HepG2 (cell line): Measurements from ENCODE around the gene TEC. TPM values are rescaled to one million over a fixed set of nuclear protein-coding genes. Genes with fewer than 3 reads are reported as not detected.

ENCODE experiments used
- KDM3A ChIP-seq: IDR thresholded peaks from 2 replicates; pipeline ENCODE4 v1.6.1; 2018; ENCODE audit warnings: low read depth, missing compliant biosample characterization
- SMAD9 ChIP-seq: sonication (generic); formaldehyde crosslinking; IDR thresholded peaks from 2 replicates; pipeline ENCODE4 v1.5.1; 2020; ENCODE audit warnings: mild to moderate bottlenecking, missing genetic modification reagents
- SP5 ChIP-seq: IDR thresholded peaks from 2 replicates; pipeline ENCODE4 v1.6.1; 2016; ENCODE audit warnings: low read depth, borderline replicate concordance
- TBX3 ChIP-seq: fragments of 450-650 bp; IDR thresholded peaks from 2 replicates; pipeline ENCODE4 v1.6.1; 2017; ENCODE audit warnings: antibody characterized with exemption, mild to moderate bottlenecking, inconsistent platforms, borderline replicate concordance
- TSC22D2 ChIP-seq: sonication (generic); formaldehyde crosslinking; IDR thresholded peaks from 2 replicates; pipeline ENCODE4 v1.5.1; 2020; ENCODE audit warnings: missing genetic modification reagents, mild to moderate bottlenecking, borderline replicate concordance
- YEATS4 ChIP-seq: sonication (generic); formaldehyde crosslinking; IDR thresholded peaks from 2 replicates; pipeline ENCODE4 v1.4.0; 2020; ENCODE audit warnings: missing genetic modification reagents, borderline replicate concordance
- ZNF430 ChIP-seq: sonication (generic); formaldehyde crosslinking; IDR thresholded peaks from 2 replicates; pipeline ENCODE4 v1.9.0; 2021; ENCODE audit warnings: mild to moderate bottlenecking, missing genetic modification reagents
- ZNF441 ChIP-seq: sonication (generic); formaldehyde crosslinking; IDR thresholded peaks from 2 replicates; pipeline ENCODE4 v1.7.0; 2021; ENCODE audit warnings: missing genetic modification reagents, borderline replicate concordance
- ZNF563 ChIP-seq: sonication (generic); formaldehyde crosslinking; IDR thresholded peaks from 2 replicates; pipeline ENCODE4 v1.8.0; 2022; ENCODE audit warnings: mild to moderate bottlenecking, moderate library complexity, missing genetic modification reagents
- ZNF788 ChIP-seq: sonication (generic); formaldehyde crosslinking; IDR thresholded peaks from 2 replicates; pipeline ENCODE4 v1.5.0; 2020; ENCODE audit warnings: mild to moderate bottlenecking, missing genetic modification reagents, borderline replicate concordance
- polyA plus RNA-seq, 8 experiments: library from polyadenylated mRNA; depleted of rRNA in 3 of 8; stranded (reverse) in 7 of 8; unstranded in 1 of 8; fragments of >200 nt; fragmentation: Illumina TruSeq in 4 of 8; extraction: Trizol in 4 of 8; gene quantifications; 2 replicates each; pipeline versions ENCODE4 v1.2.1 to v1.2.3, GENCODE V29; 2011 to 2016; ENCODE audit warnings: low read depth in 4 of 8, missing spikeins in 1 of 8, mixed read lengths in 1 of 8; ENCODE audit not compliant: insufficient read depth in 1 of 8
- total RNA-seq, 5 experiments: library from RNA; depleted of rRNA; stranded (reverse); fragments of >200 nt; fragmentation: Illumina TruSeq; extraction: Trizol; gene quantifications; 2 replicates each; pipeline ENCODE4 v1.2.3, GENCODE V29; 2016; ENCODE audit warnings: low read depth in 1 of 5
- TF ChIP-seq, protein P1 (sequence below): sonication (generic); formaldehyde crosslinking; IDR thresholded peaks from 2 replicates; pipeline ENCODE4 v1.4.0; 2020; ENCODE audit warnings: missing genetic modification reagents
- TF ChIP-seq, protein P2 (sequence below): sonication (generic); formaldehyde crosslinking; IDR thresholded peaks from 2 replicates; pipeline ENCODE4 v1.8.1; 2023; ENCODE audit warnings: mild to moderate bottlenecking, moderate library complexity, missing genetic modification reagents
- TF ChIP-seq, protein P3 (sequence below): sonication (generic); formaldehyde crosslinking; IDR thresholded peaks from 2 replicates; pipeline ENCODE4 v1.5.0; 2020; ENCODE audit warnings: mild to moderate bottlenecking, missing genetic modification reagents
- TF ChIP-seq, protein P4 (sequence below): sonication (generic); formaldehyde crosslinking; IDR thresholded peaks from 2 replicates; pipeline ENCODE4 v1.5.0; 2020; ENCODE audit warnings: mild to moderate bottlenecking, missing genetic modification reagents

The TEC gene
- total and polyA plus RNA-seq, 2 of the 13 experiments (the other 11 are each of a cell fraction or from before 2014, with no cell fraction given) = 0.05 to 0.20 TPM

DNA sequence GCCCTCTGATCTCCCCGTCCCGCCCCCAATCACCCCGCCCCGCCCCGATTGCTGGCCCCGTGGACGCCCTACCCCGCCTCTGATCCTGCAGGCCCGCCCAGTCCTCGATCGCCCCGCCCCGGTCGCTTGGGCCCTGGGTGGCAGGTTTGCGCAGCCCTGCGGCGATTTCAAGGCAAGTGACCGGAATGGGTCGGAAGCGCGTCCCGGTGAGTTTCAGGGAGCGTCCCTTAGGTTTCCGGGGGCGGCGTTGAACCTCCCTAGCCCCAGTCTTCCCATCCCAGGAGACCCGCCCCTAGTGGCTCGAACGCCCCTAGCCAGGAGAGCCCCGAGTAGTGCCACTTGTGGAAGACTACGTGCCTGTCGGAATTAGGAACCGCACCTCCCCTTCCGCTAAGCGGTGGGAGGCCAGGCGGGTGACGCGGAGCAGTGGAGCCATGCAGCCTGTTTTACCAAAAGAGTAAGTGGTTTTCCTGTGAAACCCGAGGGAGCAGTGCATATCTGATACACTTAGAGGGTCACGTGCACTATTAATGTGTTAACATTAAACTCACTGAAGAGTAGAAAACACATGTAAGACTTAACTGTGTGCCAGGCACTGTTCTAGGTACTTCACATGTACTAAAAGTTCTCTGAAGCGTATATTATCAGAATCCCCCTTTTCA, 354 bp upstream of the TEC start (continued):
- TF ChIP-seq, protein P1, sequence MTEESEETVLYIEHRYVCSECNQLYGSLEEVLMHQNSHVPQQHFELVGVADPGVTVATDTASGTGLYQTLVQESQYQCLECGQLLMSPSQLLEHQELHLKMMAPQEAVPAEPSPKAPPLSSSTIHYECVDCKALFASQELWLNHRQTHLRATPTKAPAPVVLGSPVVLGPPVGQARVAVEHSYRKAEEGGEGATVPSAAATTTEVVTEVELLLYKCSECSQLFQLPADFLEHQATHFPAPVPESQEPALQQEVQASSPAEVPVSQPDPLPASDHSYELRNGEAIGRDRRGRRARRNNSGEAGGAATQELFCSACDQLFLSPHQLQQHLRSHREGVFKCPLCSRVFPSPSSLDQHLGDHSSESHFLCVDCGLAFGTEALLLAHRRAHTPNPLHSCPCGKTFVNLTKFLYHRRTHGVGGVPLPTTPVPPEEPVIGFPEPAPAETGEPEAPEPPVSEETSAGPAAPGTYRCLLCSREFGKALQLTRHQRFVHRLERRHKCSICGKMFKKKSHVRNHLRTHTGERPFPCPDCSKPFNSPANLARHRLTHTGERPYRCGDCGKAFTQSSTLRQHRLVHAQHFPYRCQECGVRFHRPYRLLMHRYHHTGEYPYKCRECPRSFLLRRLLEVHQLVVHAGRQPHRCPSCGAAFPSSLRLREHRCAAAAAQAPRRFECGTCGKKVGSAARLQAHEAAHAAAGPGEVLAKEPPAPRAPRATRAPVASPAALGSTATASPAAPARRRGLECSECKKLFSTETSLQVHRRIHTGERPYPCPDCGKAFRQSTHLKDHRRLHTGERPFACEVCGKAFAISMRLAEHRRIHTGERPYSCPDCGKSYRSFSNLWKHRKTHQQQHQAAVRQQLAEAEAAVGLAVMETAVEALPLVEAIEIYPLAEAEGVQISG (CRISPR knock-in tag) = peak; percentile 22; the same call in 1 of the 2 replicates
- TF ChIP-seq YEATS4 (peak; percentile 45; the same call in 1 of the 2 replicates), TBX3 (no peak), ZNF441 (CRISPR knock-in tag) (0 out of 2 replicates have a peak, but pooled peaks have one; percentile 17), ZNF563 (no peak), SP5 (CRISPR knock-in tag) (peak; percentile 69; the same call in 1 of the 2 replicates), SMAD9 (no peak), KDM3A (CRISPR knock-in tag) (no peak), ZNF430 (CRISPR knock-in tag) (no peak), ZNF788 (CRISPR knock-in tag) (no peak), TSC22D2 (CRISPR knock-in tag) (no peak)
- TF ChIP-seq, protein P2, sequence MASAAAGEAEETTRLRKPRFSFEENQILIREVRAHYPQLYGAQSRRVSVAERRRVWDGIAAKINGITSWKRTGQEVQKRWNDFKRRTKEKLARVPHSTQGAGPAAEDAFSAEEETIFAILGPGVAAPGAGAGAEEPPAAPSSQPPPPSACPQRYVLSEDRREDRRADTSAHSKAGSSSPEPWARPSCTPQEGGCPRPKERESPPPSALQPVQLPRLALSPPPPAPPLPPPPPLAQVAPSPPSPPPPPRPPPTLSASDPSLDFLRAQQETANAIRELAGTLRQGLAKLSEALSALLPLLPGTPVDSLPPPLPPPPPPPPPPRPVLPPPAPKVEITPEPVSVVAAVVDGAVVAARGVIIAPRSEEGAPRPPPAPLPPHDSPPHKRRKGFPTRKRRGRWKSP (CRISPR knock-in tag) = peak; percentile 13; the same call in 1 of the 2 replicates
- TF ChIP-seq, protein P3, sequence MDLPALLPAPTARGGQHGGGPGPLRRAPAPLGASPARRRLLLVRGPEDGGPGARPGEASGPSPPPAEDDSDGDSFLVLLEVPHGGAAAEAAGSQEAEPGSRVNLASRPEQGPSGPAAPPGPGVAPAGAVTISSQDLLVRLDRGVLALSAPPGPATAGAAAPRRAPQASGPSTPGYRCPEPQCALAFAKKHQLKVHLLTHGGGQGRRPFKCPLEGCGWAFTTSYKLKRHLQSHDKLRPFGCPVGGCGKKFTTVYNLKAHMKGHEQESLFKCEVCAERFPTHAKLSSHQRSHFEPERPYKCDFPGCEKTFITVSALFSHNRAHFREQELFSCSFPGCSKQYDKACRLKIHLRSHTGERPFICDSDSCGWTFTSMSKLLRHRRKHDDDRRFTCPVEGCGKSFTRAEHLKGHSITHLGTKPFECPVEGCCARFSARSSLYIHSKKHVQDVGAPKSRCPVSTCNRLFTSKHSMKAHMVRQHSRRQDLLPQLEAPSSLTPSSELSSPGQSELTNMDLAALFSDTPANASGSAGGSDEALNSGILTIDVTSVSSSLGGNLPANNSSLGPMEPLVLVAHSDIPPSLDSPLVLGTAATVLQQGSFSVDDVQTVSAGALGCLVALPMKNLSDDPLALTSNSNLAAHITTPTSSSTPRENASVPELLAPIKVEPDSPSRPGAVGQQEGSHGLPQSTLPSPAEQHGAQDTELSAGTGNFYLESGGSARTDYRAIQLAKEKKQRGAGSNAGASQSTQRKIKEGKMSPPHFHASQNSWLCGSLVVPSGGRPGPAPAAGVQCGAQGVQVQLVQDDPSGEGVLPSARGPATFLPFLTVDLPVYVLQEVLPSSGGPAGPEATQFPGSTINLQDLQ (CRISPR knock-in tag) = no peak
- TF ChIP-seq, protein P4, sequence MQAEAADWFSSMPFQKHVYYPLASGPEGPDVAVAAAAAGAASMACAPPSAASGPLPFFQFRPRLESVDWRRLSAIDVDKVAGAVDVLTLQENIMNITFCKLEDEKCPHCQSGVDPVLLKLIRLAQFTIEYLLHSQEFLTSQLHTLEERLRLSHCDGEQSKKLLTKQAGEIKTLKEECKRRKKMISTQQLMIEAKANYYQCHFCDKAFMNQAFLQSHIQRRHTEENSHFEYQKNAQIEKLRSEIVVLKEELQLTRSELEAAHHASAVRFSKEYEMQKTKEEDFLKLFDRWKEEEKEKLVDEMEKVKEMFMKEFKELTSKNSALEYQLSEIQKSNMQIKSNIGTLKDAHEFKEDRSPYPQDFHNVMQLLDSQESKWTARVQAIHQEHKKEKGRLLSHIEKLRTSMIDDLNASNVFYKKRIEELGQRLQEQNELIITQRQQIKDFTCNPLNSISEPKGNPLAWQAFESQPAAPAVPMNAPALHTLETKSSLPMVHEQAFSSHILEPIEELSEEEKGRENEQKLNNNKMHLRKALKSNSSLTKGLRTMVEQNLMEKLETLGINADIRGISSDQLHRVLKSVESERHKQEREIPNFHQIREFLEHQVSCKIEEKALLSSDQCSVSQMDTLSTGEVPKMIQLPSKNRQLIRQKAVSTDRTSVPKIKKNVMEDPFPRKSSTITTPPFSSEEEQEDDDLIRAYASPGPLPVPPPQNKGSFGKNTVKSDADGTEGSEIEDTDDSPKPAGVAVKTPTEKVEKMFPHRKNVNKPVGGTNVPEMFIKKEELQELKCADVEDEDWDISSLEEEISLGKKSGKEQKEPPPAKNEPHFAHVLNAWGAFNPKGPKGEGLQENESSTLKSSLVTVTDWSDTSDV (CRISPR knock-in tag) = no peak
